Natural killer cell treated with Interleukin-12 subunit alpha and Interleukin-12 subunit beta and Interleukin-15 and Interleukin-18, amount 100 ng/mL, for 72 hours (primary cell): ENCODE data around the gene G6PC3. TPM values are rescaled to one million over a fixed set of nuclear protein-coding genes. Genes with fewer than 3 reads are reported as not detected.
A peak's percentile ranks its signal among the peaks of the same experiment; 100 is the strongest.
"Not testable (repeated sequence)": the region's sequence is repeated elsewhere in the genome, so short reads cannot be mapped to it uniquely, and the experiment has no call there.

Experiments
- ATAC-seq, 2 donors: fragments of 150-1000 bp; cut with Tn5 transposase in 1 of 2; sonication (Bioruptor Pico), chemical (Tn5 transposase) in 1 of 2; 2 replicates each; pipeline ENCODE4 v1.10.0; 2021
- DNase-seq: peaks from one replicate; pipeline ENCODE4 v3.0.0; 2022; ENCODE audit warnings: low spot score
- H3K27ac Mint-ChIP-seq, 2 donors: 1 replicate in 1 of 2; 2 replicates in 1 of 2; pipeline ENCODE4 v1.8.0; 2022; ENCODE audit warnings: mixed read lengths in 2 of 2, mild to moderate bottlenecking in 1 of 2, moderate library complexity in 1 of 2
- H3K27me3 Mint-ChIP-seq, 2 donors: 1 replicate in 1 of 2; 2 replicates in 1 of 2; pipeline ENCODE4 v1.8.0; 2022; ENCODE audit warnings: mixed read lengths in 2 of 2
- H3K36me3 Mint-ChIP-seq: one replicate; pipeline ENCODE4 v1.8.0; 2022; ENCODE audit warnings: mixed read lengths
- H3K4me1 Mint-ChIP-seq, 2 donors: 1 replicate in 1 of 2; 2 replicates in 1 of 2; pipeline ENCODE4 v1.8.0; 2022; ENCODE audit warnings: low read depth in 2 of 2, mixed read lengths in 2 of 2, mild to moderate bottlenecking in 1 of 2
- H3K4me3 Mint-ChIP-seq: one replicate; pipeline ENCODE4 v1.8.0; 2022; ENCODE audit warnings: mixed read lengths
- H3K9me3 Mint-ChIP-seq: 2 replicates; pipeline ENCODE4 v1.8.0; 2022; ENCODE audit warnings: mixed read lengths
- total RNA-seq, 2 donors: library from RNA; stranded (reverse); gene quantifications; one replicate each; pipeline ENCODE4 v1.2.3, GENCODE V29; 2022

Gene G6PC3
- total RNA-seq, 2 donors from 2014 or later: 24.6 to 26.8 TPM

DNA sequence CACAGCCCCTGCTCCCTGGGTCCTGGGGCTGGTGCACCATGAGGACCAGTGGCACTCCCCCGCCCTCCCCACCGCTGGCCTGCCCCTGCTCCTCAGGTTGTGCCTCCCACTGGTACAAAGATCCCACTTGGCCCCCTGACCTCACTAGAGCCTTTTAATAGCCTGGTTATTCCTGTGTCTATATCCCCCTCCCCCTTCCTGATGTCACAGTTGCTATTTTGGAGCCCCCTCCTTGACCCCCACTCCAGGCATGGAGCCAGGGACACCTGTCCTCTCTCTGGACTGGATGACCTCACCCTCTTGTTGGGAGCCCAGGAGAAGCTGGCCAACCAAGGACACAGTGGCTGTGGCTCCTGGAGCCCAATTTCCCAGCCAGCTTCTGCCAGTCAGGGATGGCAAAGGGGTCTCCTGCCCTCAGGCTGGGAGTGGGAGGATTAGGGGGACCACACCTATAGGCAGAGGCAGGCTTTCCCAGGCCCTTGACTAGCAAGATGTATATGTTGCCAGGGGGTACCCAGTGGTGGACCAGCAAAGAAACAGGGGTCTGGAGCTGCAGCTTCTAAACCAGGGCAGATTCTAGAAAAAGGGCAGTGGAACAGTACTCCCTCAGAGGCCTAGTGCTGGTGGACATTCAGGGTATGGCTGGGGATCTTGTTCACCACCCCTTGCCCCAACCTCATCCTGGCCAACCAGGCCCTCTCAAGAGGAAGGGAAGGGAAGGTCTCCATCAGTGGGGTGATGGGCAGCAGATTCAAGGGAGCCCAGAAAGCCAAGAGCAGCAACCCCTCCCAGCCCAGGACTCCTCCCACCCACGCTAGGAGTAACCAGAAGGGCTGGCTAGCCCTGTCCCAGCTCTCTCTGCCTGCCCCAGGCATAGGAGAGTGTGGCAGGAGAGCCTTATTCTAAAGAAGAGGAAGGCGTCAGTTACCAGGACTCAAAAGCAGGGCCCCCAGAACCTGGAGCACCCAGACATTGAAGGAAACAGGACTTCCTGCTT lies 42.0 kb downstream of the G6PC3 start:
- H3K9me3 Mint-ChIP-seq: no peaks in the 10 kb centered on the region
- H3K36me3 Mint-ChIP-seq: no peaks in the 10 kb centered on the region
- no peak overlapping the region for H3K4me3 Mint-ChIP-seq
- DNase-seq (no peak), ATAC-seq (no peak)
- H3K4me1 Mint-ChIP-seq: peaks cover 0 to 10% of the 10 kb centered on the region in 2 donors
- no peak overlapping the region for H3K27ac Mint-ChIP-seq
- no peaks in the 10 kb centered on the region for H3K27me3 Mint-ChIP-seq

GRCh38 chr17:44113382-44113781 lies 42.8 kb downstream of the G6PC3 start:
- no peaks in the 10 kb centered on the region for H3K9me3 Mint-ChIP-seq
- ATAC-seq (no peak), DNase-seq (no peak)
- no peaks in the 10 kb centered on the region for H3K27me3 Mint-ChIP-seq
- H3K27ac Mint-ChIP-seq: no peak overlapping the region
- no peak overlapping the region for H3K4me3 Mint-ChIP-seq
- no peaks in the 10 kb centered on the region for H3K36me3 Mint-ChIP-seq
- peaks cover 0 to 9% of the 10 kb centered on the region in 2 donors for H3K4me1 Mint-ChIP-seq

DNA sequence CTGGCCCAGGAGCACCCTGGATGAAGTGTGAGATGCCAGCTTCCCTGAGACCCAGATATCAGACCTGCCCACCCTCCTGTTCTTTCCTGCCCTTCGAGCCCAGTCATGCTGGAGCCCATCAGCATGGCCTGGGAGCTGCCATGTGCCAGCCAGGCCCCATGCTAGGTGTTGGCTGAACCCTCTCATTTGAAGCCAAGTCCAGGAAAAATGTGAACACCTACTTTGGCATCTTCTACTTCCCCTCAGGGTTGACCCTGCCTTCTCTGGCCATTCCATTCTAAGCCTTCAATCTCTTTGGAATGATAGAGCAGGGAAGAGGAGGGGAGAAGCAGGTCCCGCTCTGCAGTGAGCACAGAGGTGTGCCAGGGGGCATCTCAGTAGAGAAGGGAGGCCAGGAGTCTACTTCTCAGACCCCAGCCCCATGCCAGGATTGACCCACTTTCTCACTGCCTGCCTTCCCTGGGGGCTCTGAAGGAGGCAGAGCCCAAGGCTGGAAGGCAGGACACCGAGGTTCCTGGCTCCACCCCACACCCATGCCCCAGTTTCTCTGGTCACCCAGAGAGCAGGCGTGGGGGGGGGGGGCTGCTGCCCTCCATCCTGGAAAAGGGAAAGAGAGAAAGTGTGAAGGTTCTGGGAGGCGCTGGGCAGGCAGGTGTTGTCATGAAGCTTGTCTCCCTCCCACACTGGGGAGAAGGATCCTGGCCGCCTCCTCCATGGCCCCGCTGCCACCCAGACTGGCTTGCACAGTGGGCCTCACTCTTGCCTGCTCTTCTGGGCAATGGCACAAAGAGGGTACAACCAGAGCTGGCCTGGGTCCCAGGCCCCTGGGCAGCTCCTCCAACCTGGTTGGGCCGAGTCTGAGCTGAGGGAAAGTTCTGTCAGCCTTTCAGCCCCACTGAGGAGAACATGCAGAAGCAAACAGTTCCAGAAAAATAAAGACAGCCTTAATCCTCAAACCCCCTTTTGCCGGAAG lies 43.6 kb downstream of the G6PC3 start:
- DNase-seq (no peak), ATAC-seq (no peak)
- Mint-ChIP-seq H3K4me1 (peaks cover 0 to 12% of the 10 kb centered on the region in 2 donors), H3K36me3 (no peaks in the 10 kb centered on the region), H3K27me3 (no peaks in the 10 kb centered on the region), H3K9me3 (no peaks in the 10 kb centered on the region), H3K27ac (no peak overlapping the region), H3K4me3 (no peak overlapping the region)

DNA sequence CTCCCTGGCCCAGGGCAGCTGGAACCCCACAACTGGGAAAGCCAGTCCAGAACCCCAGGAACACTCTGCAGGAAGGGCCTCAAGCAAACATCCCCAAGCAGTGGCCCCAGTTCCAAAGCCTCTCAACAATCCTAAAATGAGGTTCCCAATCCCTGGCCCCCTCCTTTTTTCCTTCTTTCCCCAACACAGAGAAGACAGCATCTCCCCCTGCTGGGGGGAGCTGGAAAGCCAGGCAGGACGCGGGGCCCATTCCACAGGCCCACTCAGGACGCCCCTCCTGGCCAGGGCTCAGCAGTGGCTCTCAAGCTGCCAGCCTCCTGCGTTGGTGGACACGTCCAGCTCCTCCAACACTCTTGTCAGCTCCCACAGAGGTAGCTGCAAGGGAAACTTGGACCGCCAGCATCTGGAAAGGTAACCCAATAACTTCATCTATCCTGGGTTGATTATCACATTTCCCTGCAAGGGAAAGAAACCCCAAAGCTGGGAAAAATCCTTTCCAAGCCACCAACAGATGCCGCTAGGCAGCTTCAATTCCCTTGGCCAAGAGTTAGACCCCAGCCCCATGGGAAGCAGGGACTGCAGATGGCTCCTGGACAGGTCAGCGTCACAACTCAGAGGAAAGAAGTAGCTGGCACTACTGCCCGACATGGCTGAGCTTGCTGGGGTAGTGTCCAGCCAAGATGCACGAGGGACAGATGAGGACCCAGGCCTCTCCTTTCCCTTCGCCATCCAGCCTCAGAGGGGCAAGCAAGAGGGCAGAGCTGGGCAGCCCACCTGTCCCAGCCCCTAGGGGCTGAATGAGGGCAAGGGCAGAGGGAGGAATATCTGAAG lies 45.3 kb downstream of the G6PC3 start:
- H3K27me3 Mint-ChIP-seq: no peaks in the 10 kb centered on the region
- DNase-seq (no peak), ATAC-seq (no peak)
- no peak overlapping the region for H3K4me3 Mint-ChIP-seq
- H3K9me3 Mint-ChIP-seq: no peaks in the 10 kb centered on the region
- no peaks in the 10 kb centered on the region for H3K36me3 Mint-ChIP-seq
- peaks cover 0 to 12% of the 10 kb centered on the region in 2 donors for H3K4me1 Mint-ChIP-seq
- peak overlapping the region in 1 of 2 donors; percentile 65 for H3K27ac Mint-ChIP-seq

- H3K9me3 Mint-ChIP-seq: no peaks in the 10 kb centered on the region
- ATAC-seq (no peak), DNase-seq (no peak)
- no peak overlapping the region for H3K4me3 Mint-ChIP-seq
- peaks cover 1 to 8% of the 10 kb centered on the region in 2 donors for H3K4me1 Mint-ChIP-seq
- H3K27me3 Mint-ChIP-seq: no peaks in the 10 kb centered on the region
- H3K36me3 Mint-ChIP-seq: no peaks in the 10 kb centered on the region
- no peak overlapping the region for H3K27ac Mint-ChIP-seq
Observed at GRCh38 chr17:44117351-44117750, 46.8 kb downstream of the G6PC3 start.

DNA sequence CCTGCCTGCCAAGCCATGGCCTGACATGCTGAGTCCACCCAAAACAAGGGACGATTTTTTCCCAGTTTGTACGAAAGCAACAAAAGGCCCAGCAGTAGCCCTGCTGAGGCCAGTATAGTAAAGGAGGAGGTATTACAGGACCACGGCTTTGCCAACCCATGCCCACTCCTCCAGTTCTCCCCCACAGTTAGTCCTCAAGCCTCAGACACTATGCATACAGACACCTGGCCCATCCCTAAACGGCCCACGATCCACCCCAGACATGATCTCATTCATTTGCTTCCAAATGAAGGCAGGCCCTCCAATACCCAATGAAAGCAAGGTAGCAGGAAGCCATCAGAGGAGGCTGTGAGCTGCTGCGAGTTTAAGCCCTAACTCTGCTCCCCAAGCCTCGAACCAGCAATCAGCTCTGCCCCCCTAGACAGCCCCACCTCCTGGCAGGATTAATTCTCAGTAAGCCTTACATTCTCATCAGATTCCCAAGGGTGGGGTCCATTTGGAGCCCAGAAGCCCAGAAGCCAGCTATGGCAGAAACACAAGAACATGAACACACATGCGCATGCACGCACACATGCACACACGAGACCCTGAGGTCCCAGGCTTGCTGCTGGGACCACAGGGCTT lies 48.0 kb downstream of the G6PC3 start:
- Mint-ChIP-seq H3K4me1 (peaks cover 6 to 15% of the 10 kb centered on the region in 2 donors), H3K27ac (no peak overlapping the region), H3K27me3 (no peaks in the 10 kb centered on the region), H3K4me3 (no peak overlapping the region), H3K36me3 (no peaks in the 10 kb centered on the region), H3K9me3 (no peaks in the 10 kb centered on the region)
- ATAC-seq: no peak
- DNase-seq: no peak

DNA sequence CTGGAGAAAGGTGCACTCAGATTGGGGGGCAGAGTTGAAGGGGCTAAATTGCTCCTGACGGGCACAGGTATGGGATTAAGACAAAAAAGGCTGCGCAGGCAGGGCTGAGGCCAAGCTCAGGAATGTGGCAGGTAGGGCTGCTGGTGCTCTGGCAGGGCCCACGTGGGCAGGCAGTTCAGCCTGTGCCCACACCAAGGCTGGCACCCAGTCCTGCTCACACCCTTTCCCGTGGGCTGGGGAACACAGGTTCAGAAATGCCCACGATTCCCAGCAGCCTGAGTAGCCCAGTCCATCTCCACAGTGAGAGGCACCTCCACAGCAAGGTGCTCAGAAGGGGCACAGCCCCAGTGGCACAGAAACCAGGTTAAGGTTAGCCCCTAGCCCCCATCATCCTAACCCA lies 48.5 kb downstream of the G6PC3 start:
- H3K4me1 Mint-ChIP-seq: peaks cover 11 to 20% of the 10 kb centered on the region in 2 donors
- no peak for DNase-seq
- H3K27ac Mint-ChIP-seq: no peak overlapping the region
- H3K36me3 Mint-ChIP-seq: no peaks in the 10 kb centered on the region
- no peak overlapping the region for H3K4me3 Mint-ChIP-seq
- no peak for ATAC-seq
- no peaks in the 10 kb centered on the region for H3K9me3 Mint-ChIP-seq
- H3K27me3 Mint-ChIP-seq: no peaks in the 10 kb centered on the region

- H3K27me3 Mint-ChIP-seq: no peaks in the 10 kb centered on the region
- DNase-seq: no peak
- H3K36me3 Mint-ChIP-seq: no peaks in the 10 kb centered on the region
- ATAC-seq: no peak
- H3K4me1 Mint-ChIP-seq: peaks cover 14 to 22% of the 10 kb centered on the region in 2 donors
- H3K27ac Mint-ChIP-seq: no peak overlapping the region
- no peaks in the 10 kb centered on the region for H3K9me3 Mint-ChIP-seq
- H3K4me3 Mint-ChIP-seq: no peak overlapping the region
Observed at GRCh38 chr17:44119798-44120197, 49.3 kb downstream of the G6PC3 start.

DNA sequence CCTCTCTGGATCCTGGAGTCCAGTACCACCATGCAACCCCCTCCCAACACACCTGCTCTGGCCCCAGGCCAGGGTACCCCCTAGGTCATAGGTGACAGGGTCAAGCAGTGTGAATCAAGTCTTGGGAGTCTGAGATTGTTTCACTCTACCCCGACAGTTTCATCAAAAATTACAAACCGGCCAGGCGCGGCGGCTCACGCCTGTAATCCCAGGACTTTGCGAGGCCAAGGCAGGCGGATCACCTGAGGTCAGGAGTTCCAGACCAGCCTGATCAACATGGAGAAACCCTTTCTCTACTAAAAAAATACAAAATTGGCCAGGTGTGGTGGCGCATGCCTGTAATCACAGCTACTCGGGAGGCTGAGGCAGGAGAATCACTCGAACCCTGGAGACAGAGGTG lies 49.7 kb downstream of the G6PC3 start:
- H3K36me3 Mint-ChIP-seq, H3K9me3 Mint-ChIP-seq, H3K27me3 Mint-ChIP-seq, H3K4me3 Mint-ChIP-seq, DNase-seq, ATAC-seq, H3K27ac Mint-ChIP-seq: not testable (repeated sequence)
- peaks cover 14 to 22% of the 10 kb centered on the region in 2 donors for H3K4me1 Mint-ChIP-seq

- no peaks in the 10 kb centered on the region for H3K27me3 Mint-ChIP-seq
- no peak overlapping the region for H3K27ac Mint-ChIP-seq
- no peak for ATAC-seq
Observed at GRCh38 chr17:44120851-44121605, 50.5 kb downstream of the G6PC3 start.

GRCh38 chr17:44121997-44122815 lies 51.7 kb downstream of the G6PC3 start:
- H3K9me3 Mint-ChIP-seq: no peaks in the 10 kb centered on the region
- H3K27ac Mint-ChIP-seq: peak overlapping the region; percentile 89 to 95
- no peaks in the 10 kb centered on the region for H3K27me3 Mint-ChIP-seq
- H3K4me3 Mint-ChIP-seq: peak overlapping the region; percentile 86
- H3K36me3 Mint-ChIP-seq: no peaks in the 10 kb centered on the region
- peaks cover 14 to 20% of the 10 kb centered on the region in 2 donors for H3K4me1 Mint-ChIP-seq
- ATAC-seq: no peak
- DNase-seq: no peak

More at GRCh38 chr17:44120851-44121605, 50.5 kb downstream of the G6PC3 start:
- Mint-ChIP-seq H3K9me3 (no peaks in the 10 kb centered on the region), H3K4me1 (peaks cover 14 to 22% of the 10 kb centered on the region in 2 donors), H3K36me3 (no peaks in the 10 kb centered on the region), H3K4me3 (no peak overlapping the region)
- no peak for DNase-seq
